Measurements from ENCODE around the gene DCST1.

Gene DCST1

DNA sequence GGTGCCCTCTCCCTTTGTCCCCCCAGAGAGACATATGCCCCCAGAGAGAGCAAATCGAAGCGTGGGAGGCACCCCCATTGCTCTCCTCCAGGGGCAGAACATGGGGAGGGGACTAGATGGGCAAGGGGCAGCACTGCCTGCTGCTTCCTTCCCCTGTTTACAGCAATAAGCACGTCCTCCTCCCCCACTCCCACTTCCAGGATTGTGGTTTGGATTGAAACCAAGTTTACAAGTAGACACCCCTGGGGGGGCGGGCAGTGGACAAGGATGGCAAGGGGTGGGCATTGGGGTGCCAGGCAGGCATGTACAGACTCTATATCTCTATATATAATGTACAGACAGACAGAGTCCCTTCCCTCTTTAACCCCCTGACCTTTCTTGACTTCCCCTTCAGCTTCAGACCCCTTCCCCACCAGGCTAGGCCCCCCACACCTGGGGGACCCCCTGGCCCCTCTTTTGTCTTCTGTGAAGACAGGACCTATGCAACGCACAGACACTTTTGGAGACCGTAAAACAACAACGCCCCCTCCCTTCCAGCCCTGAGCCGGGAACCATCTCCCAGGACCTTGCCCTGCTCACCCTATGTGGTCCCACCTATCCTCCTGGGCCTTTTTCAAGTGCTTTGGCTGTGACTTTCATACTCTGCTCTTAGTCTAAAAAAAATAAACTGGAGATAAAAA lies 53.4 kb downstream of the DCST1 start:
- no peak for DNase-seq

DNA sequence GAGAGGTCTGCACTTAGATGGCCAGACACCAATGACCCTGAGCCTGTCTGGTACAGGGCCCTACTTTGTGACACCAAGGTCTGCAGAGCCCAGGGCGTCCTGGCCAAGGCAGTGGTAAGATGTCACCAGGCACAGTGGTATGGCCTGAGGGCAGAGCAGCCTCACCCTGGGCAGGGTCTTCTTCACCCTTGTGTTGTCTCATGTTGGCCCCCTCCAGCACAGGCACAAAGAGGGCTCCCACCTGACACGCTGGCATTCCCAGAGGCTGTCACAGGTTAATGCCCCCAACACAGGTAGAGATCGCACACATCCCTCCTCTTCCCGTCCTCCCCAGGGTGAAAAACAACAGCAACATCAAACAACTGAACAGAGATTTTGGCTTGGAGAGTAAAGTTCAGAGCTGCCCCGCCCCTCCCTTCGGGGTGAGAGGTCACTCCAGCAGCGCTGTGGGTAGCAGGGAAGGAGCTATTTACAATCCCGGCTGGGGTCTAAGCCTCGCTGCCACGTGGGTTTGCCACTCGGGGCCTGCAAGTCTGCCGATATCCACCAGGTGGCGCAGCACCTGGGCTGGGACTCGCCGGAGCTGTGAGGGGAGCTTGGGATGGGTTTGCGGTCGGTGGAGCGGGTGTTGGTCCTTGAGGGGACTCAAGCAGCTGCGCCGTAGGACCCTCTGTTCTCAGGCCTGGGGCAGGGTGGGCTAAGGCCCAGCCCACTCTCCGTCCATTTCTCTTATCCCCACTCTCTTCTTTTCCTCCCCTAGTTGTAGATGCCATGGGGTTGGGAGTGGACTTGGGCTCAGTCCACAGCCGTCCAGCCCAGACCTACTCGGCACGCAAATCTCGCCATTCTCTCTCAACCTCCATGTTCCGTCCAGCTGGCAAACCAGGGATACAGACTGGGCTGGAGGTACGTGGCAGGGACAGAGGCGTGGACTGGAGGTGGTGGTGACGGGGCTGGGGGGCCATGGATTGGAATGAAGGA lies 57.7 kb downstream of the DCST1 start:
- peak; percentile 55 to 75 for DNase-seq

DNA sequence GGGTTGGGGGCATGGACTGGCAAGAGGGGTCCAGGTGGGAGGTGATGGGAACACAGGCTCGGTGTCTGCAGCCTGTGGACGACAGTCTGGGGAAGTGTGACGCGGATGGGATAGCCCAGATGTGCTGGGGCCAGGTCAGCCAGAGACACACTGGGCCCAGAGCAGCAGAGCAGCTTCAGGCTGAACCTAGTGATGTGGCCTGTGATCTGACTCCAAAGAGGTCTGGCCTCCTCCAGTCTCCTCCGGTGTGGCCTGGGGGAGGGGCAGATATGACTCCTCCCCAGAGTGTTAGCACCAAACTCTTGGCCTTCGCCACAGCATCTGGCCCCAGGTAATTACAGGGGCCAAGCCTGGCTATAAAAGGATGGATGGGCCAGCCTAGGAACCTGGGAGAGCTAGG lies 58.5 kb downstream of the DCST1 start:
- no peak for DNase-seq

DNA sequence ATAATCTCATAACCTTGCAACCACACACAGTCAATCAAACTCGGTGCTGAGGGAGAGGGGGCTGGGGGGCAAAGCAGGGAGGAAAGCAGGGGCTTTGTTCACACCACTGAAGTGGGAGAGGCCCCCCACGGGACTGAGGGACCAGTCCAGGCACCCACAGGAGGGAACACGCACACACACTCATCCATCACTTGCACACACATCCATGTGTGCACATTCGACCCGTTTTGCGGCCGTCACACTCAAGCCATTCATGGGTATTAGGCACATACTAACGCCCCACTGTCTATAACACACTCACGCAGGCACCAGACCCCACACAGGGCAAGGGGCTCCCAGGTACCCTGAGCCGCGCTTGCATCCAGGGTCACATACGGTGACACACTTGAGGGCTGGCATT lies 59.0 kb downstream of the DCST1 start:
- no peak for DNase-seq

DNA sequence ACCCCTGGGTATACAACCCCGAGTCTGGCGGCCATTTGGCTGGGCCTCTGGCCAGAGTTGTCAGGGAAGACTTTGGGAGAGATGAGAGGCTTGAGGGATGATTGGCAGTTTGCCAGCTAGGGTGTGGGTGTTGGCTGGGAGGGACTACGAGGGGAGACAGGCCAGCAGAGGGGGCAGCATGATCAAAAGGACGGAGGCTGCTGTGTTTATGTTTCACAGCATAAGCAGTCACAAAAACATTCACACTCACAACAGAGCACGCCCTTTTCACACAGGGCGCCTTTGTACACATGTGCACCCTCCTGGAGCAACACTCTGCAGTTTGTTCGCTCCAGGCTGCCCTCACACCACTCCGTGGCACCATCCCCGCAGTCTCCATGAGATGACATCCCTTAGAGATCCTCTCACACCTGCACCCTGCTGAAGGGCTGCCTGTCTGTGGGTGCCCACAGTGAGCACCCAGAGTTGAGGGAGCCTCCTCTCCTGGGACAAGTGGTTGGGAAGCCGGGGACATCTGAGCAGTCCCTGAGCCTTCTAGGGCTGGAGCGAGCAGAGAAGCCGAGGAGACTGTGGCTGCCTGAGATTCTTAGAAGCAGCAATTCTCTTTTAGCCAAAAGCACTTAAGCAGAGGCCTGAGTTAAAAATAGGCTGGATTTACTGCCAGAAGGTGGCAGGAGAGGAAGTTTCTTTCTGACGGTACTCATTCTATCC lies 60.4 kb downstream of the DCST1 start:
- peak; percentile 83 to 87 for DNase-seq

DNA sequence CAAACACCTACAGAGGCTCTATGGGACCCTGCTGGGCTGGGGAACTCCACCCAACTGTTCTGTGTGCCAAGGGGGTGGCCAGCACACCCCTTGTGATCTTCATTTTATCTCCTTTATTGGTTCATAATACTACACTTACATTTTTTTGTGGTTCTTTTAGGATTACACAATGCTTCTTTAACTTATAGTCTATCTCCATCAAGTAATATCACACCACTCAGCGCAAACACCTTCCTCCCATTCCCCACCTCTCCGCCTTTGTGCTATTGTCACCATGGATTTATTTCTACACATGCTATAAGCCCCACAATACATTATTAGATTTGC lies 61.0 kb downstream of the DCST1 start:
- no peak for DNase-seq

DNA sequence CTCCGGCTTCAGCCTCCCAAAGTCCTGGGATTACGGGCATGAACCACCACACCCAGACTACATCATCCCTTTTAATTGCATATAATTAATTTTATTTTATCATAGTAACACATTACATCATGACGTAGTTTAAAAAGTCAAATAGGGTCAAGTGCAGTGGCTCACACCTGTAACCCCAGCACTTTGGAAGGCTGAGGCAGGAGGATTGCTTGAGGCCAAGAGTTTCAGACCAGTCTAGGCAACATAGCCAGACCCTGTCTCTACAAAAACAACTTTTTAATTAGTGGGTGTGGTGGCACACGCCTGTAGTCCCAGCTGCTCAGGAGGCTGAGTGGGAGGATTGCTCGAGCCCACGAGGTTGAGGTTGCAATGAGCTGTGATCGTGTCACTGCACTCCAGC lies 65.7 kb downstream of the DCST1 start:
- no peak for DNase-seq
